ENCODE data around the gene C4orf54.
A peak's percentile ranks its signal among the peaks of the same experiment; 100 is the strongest.

Gene C4orf54

GRCh38 chr4:99614491-99614890, 43.1 kb downstream of the C4orf54 start:
- peak; percentile 61 to 88 for DNase-seq
- no peak overlapping the region for H2AFZ ChIP-seq (ENCODE audit: insufficient read depth, low read length, poor library complexity)
- H3K23ac ChIP-seq (ENCODE audit: low read length), result no peak overlapping the region
- H4K8ac ChIP-seq (ENCODE audit: low read depth, low read length), result no peak overlapping the region
- H2BK120ac ChIP-seq (ENCODE audit: insufficient read depth, low read length, poor library complexity), result no peak overlapping the region
- H3K27ac ChIP-seq (ENCODE audit: low read depth, low read length), result no peak overlapping the region
- H3K9me3 ChIP-seq (ENCODE audit: insufficient read depth, low read depth, low read length), result no peaks in the 10 kb centered on the region
- H3K4me1 ChIP-seq (ENCODE audit: control insufficient read depth in 1 of 2, insufficient read depth in 2 of 2, low read length in 2 of 2), result no peaks in the 10 kb centered on the region
- no peak overlapping the region for H3K4ac ChIP-seq (ENCODE audit: low read depth, low read length)
- no peak overlapping the region for H2AK5ac ChIP-seq (ENCODE audit: low read length)
- WGBS (ENCODE audit: extremely low coverage, insufficient coverage, insufficient read length), result no CpG with 5 or more reads among the region's 1 CpG
- H3K14ac ChIP-seq (ENCODE audit: low read length), result no peak overlapping the region
- no peaks in the 10 kb centered on the region for H3K36me3 ChIP-seq (ENCODE audit: control insufficient read depth in 1 of 2, insufficient read depth in 2 of 2, low read length in 2 of 2)
- no peak overlapping the region for H3K18ac ChIP-seq (ENCODE audit: low read length)
- no peak overlapping the region for H3K4me3 ChIP-seq (ENCODE audit: low read depth, low read length)
- H2BK5ac ChIP-seq (ENCODE audit: low read depth, low read length, poor library complexity), result no peak overlapping the region
- H2BK12ac ChIP-seq (ENCODE audit: low read length), result no peak overlapping the region
- H3K9ac ChIP-seq (ENCODE audit: low read length), result no peak overlapping the region
- no peaks in the 10 kb centered on the region for H3K79me2 ChIP-seq (ENCODE audit: control insufficient read depth, insufficient read depth, low read length, poor library complexity)
- no peak overlapping the region for H4K12ac ChIP-seq (ENCODE audit: low read depth, low read length)
- H3K79me1 ChIP-seq (ENCODE audit: low read length), result no peaks in the 10 kb centered on the region
- no peak overlapping the region for H4K91ac ChIP-seq (ENCODE audit: low read depth, low read length)
- no peak overlapping the region for H3K4me2 ChIP-seq (ENCODE audit: low read length)
- H3K27me3 ChIP-seq (ENCODE audit: insufficient read depth, low read length), result no peaks in the 10 kb centered on the region

- Histone ChIP-seq H3K79me1 (ENCODE audit: low read length) (no peaks in the 10 kb centered on the region), H3K4ac (ENCODE audit: low read depth, low read length) (no peak overlapping the region), H2BK12ac (ENCODE audit: low read length) (no peak overlapping the region), H2BK120ac (ENCODE audit: insufficient read depth, low read length, poor library complexity) (no peak overlapping the region), H3K27me3 (ENCODE audit: insufficient read depth, low read length) (no peaks in the 10 kb centered on the region), H3K36me3 (ENCODE audit: control insufficient read depth in 1 of 2, insufficient read depth in 2 of 2, low read length in 2 of 2) (no peaks in the 10 kb centered on the region), H3K18ac (ENCODE audit: low read length) (no peak overlapping the region), H4K12ac (ENCODE audit: low read depth, low read length) (no peak overlapping the region), H2AK5ac (ENCODE audit: low read length) (no peak overlapping the region), H3K23ac (ENCODE audit: low read length) (no peak overlapping the region), H3K79me2 (ENCODE audit: control insufficient read depth, insufficient read depth, low read length, poor library complexity) (no peaks in the 10 kb centered on the region), H3K4me3 (ENCODE audit: low read depth, low read length) (no peak overlapping the region), H3K14ac (ENCODE audit: low read length) (no peak overlapping the region), H3K4me1 (ENCODE audit: control insufficient read depth in 1 of 2, insufficient read depth in 2 of 2, low read length in 2 of 2) (no peaks in the 10 kb centered on the region), H4K91ac (ENCODE audit: low read depth, low read length) (no peak overlapping the region), H2BK5ac (ENCODE audit: low read depth, low read length, poor library complexity) (no peak overlapping the region), H3K27ac (ENCODE audit: low read depth, low read length) (no peak overlapping the region), H2AFZ (ENCODE audit: insufficient read depth, low read length, poor library complexity) (no peak overlapping the region), H3K4me2 (ENCODE audit: low read length) (no peak overlapping the region), H3K9ac (ENCODE audit: low read length) (no peak overlapping the region), H4K8ac (ENCODE audit: low read depth, low read length) (no peak overlapping the region), H3K9me3 (ENCODE audit: insufficient read depth, low read depth, low read length) (no peaks in the 10 kb centered on the region)
- peak in 1 of 2 donors; percentile 6 for DNase-seq
- whole genome bisulfite sequencing (ENCODE audit: extremely low coverage, insufficient coverage, insufficient read length), result no CpG with 5 or more reads among the region's 5 CpGs
These were observed 44.9 kb downstream of the C4orf54 start for GRCh38 chr4:99612704-99613103.

- Histone ChIP-seq H3K79me1 (ENCODE audit: low read length) (no peaks in the 10 kb centered on the region), H3K4me1 (ENCODE audit: control insufficient read depth in 1 of 2, insufficient read depth in 2 of 2, low read length in 2 of 2) (no peaks in the 10 kb centered on the region), H4K12ac (ENCODE audit: low read depth, low read length) (no peak overlapping the region)
These were observed 45.3 kb downstream of the C4orf54 start for GRCh38 chr4:99612281-99612680.

GRCh38 chr4:99610605-99611175, 46.9 kb downstream of the C4orf54 start:
- H3K14ac ChIP-seq (ENCODE audit: low read length), result no peak overlapping the region
- no peak overlapping the region for H2BK120ac ChIP-seq (ENCODE audit: insufficient read depth, low read length, poor library complexity)
- no peak overlapping the region for H3K18ac ChIP-seq (ENCODE audit: low read length)
- WGBS (ENCODE audit: extremely low coverage, insufficient coverage, insufficient read length), result no CpG with 5 or more reads among the region's 5 CpGs
- no peak overlapping the region for H3K4me2 ChIP-seq (ENCODE audit: low read length)
- H4K91ac ChIP-seq (ENCODE audit: low read depth, low read length), result no peak overlapping the region
- H3K4me3 ChIP-seq (ENCODE audit: low read depth, low read length), result no peak overlapping the region
- H2BK12ac ChIP-seq (ENCODE audit: low read length), result no peak overlapping the region
- no peak overlapping the region for H4K12ac ChIP-seq (ENCODE audit: low read depth, low read length)
- no peaks in the 10 kb centered on the region for H3K79me1 ChIP-seq (ENCODE audit: low read length)
- H3K36me3 ChIP-seq (ENCODE audit: control insufficient read depth in 1 of 2, insufficient read depth in 2 of 2, low read length in 2 of 2), result no peaks in the 10 kb centered on the region
- no peak overlapping the region for H2BK5ac ChIP-seq (ENCODE audit: low read depth, low read length, poor library complexity)
- H3K23ac ChIP-seq (ENCODE audit: low read length), result no peak overlapping the region
- no peaks in the 10 kb centered on the region for H3K9me3 ChIP-seq (ENCODE audit: insufficient read depth, low read depth, low read length)
- no peak overlapping the region for H3K27ac ChIP-seq (ENCODE audit: low read depth, low read length)
- H2AFZ ChIP-seq (ENCODE audit: insufficient read depth, low read length, poor library complexity), result no peak overlapping the region
- H3K27me3 ChIP-seq (ENCODE audit: insufficient read depth, low read length), result no peaks in the 10 kb centered on the region
- H3K4ac ChIP-seq (ENCODE audit: low read depth, low read length), result no peak overlapping the region
- H2AK5ac ChIP-seq (ENCODE audit: low read length), result no peak overlapping the region
- DNase-seq, result no peak
- no peak overlapping the region for H4K8ac ChIP-seq (ENCODE audit: low read depth, low read length)
- H3K4me1 ChIP-seq (ENCODE audit: control insufficient read depth in 1 of 2, insufficient read depth in 2 of 2, low read length in 2 of 2), result no peaks in the 10 kb centered on the region
- H3K9ac ChIP-seq (ENCODE audit: low read length), result no peak overlapping the region
- H3K79me2 ChIP-seq (ENCODE audit: control insufficient read depth, insufficient read depth, low read length, poor library complexity), result no peaks in the 10 kb centered on the region

More at GRCh38 chr4:99612281-99612680, 45.3 kb downstream of the C4orf54 start:
- no peak overlapping the region for H3K9ac ChIP-seq (ENCODE audit: low read length)
- H3K27me3 ChIP-seq (ENCODE audit: insufficient read depth, low read length), result no peaks in the 10 kb centered on the region
- peak; percentile 52 to 76 for DNase-seq
- H3K36me3 ChIP-seq (ENCODE audit: control insufficient read depth in 1 of 2, insufficient read depth in 2 of 2, low read length in 2 of 2), result no peaks in the 10 kb centered on the region
- no peak overlapping the region for H4K91ac ChIP-seq (ENCODE audit: low read depth, low read length)
- no peak overlapping the region for H3K4me2 ChIP-seq (ENCODE audit: low read length)
- H3K79me2 ChIP-seq (ENCODE audit: control insufficient read depth, insufficient read depth, low read length, poor library complexity), result no peaks in the 10 kb centered on the region
- no peak overlapping the region for H3K4ac ChIP-seq (ENCODE audit: low read depth, low read length)
- H2AFZ ChIP-seq (ENCODE audit: insufficient read depth, low read length, poor library complexity), result no peak overlapping the region
- no peak overlapping the region for H3K23ac ChIP-seq (ENCODE audit: low read length)
- H4K8ac ChIP-seq (ENCODE audit: low read depth, low read length), result no peak overlapping the region
- no peaks in the 10 kb centered on the region for H3K9me3 ChIP-seq (ENCODE audit: insufficient read depth, low read depth, low read length)
- no peak overlapping the region for H3K27ac ChIP-seq (ENCODE audit: low read depth, low read length)
- no peak overlapping the region for H2BK120ac ChIP-seq (ENCODE audit: insufficient read depth, low read length, poor library complexity)
- no CpG with 5 or more reads among the region's 3 CpGs for WGBS (ENCODE audit: extremely low coverage, insufficient coverage, insufficient read length)
- H3K4me3 ChIP-seq (ENCODE audit: low read depth, low read length), result no peak overlapping the region
- no peak overlapping the region for H3K18ac ChIP-seq (ENCODE audit: low read length)
- no peak overlapping the region for H2BK5ac ChIP-seq (ENCODE audit: low read depth, low read length, poor library complexity)
- no peak overlapping the region for H3K14ac ChIP-seq (ENCODE audit: low read length)
- no peak overlapping the region for H2BK12ac ChIP-seq (ENCODE audit: low read length)
- no peak overlapping the region for H2AK5ac ChIP-seq (ENCODE audit: low read length)
